OCI-M1 (cell line): ENCODE results near the gene CFAP20DC.
"Not testable (repeated sequence)": the region's sequence is repeated elsewhere in the genome, so short reads cannot be mapped to it uniquely, and the experiment has no call there.

Experiments used
- DNase-seq: peaks from one replicate; lab custom pipeline; 2025; lab: John Stamatoyannopoulos, UW

Gene CFAP20DC

GRCh38 chr3:58743296-58743695 is 306.5 kb downstream of the CFAP20DC start:
- no peak for DNase-seq

- DNase-seq, result no peak
Measured at GRCh38 chr3:58742239-58742638, 307.6 kb downstream of the CFAP20DC start.

GRCh38 chr3:58737644-58738043 is 312.2 kb downstream of the CFAP20DC start:
- DNase-seq, result no peak

GRCh38 chr3:58731673-58732072 is 318.2 kb downstream of the CFAP20DC start:
- no peak for DNase-seq

GRCh38 chr3:58728723-58729122 is 321.1 kb downstream of the CFAP20DC start:
- DNase-seq, result no peak

GRCh38 chr3:58725326-58725853 is 324.4 kb downstream of the CFAP20DC start:
- DNase-seq, result no peak

- DNase-seq, result no peak
Measured at GRCh38 chr3:58724336-58724735, 325.5 kb downstream of the CFAP20DC start.

- no peak for DNase-seq
Measured at GRCh38 chr3:58723173-58723572, 326.7 kb downstream of the CFAP20DC start.

GRCh38 chr3:58722561-58722960 is 327.3 kb downstream of the CFAP20DC start:
- DNase-seq, result no peak

- no peak for DNase-seq
Measured at GRCh38 chr3:58720526-58720925, 329.3 kb downstream of the CFAP20DC start.

GRCh38 chr3:58719684-58720083 is 330.1 kb downstream of the CFAP20DC start:
- DNase-seq, result no peak

- no peak for DNase-seq
Measured at GRCh38 chr3:58713715-58714401, 336.0 kb downstream of the CFAP20DC start.

GRCh38 chr3:58711871-58712270 is 338.0 kb downstream of the CFAP20DC start:
- no peak for DNase-seq

- DNase-seq, result not testable (repeated sequence)
Measured at GRCh38 chr3:58708983-58709382, 340.8 kb downstream of the CFAP20DC start.

- DNase-seq, result no peak
Measured at GRCh38 chr3:58708116-58708791, 341.6 kb downstream of the CFAP20DC start.

GRCh38 chr3:58707390-58707930 is 342.4 kb downstream of the CFAP20DC start:
- DNase-seq, result no peak

GRCh38 chr3:58706395-58707167 is 343.2 kb downstream of the CFAP20DC start:
- DNase-seq, result no peak

GRCh38 chr3:58704745-58705144 is 345.1 kb downstream of the CFAP20DC start:
- DNase-seq, result no peak

- not testable (repeated sequence) for DNase-seq
Measured at GRCh38 chr3:58704304-58704703, 345.5 kb downstream of the CFAP20DC start.

- DNase-seq, result no peak
Measured at GRCh38 chr3:58698246-58698645, 351.6 kb downstream of the CFAP20DC start.

GRCh38 chr3:58697561-58697960 is 352.3 kb downstream of the CFAP20DC start:
- DNase-seq, result no peak

- DNase-seq, result not testable (repeated sequence)
Measured at GRCh38 chr3:58696813-58697212, 353.0 kb downstream of the CFAP20DC start.
